ENCODE measurements around the gene NELFB. TPM values are rescaled to one million over a fixed set of nuclear protein-coding genes. Genes with fewer than 3 reads are reported as not detected.

Gene NELFB
- total and polyA plus RNA-seq, 9 of the 15 experiments (the other 6 are each of a cell fraction or from before 2014, with no cell fraction given), result 0.24 to 84.0 (median 29.7) TPM

- TF ChIP-seq, protein P1, sequence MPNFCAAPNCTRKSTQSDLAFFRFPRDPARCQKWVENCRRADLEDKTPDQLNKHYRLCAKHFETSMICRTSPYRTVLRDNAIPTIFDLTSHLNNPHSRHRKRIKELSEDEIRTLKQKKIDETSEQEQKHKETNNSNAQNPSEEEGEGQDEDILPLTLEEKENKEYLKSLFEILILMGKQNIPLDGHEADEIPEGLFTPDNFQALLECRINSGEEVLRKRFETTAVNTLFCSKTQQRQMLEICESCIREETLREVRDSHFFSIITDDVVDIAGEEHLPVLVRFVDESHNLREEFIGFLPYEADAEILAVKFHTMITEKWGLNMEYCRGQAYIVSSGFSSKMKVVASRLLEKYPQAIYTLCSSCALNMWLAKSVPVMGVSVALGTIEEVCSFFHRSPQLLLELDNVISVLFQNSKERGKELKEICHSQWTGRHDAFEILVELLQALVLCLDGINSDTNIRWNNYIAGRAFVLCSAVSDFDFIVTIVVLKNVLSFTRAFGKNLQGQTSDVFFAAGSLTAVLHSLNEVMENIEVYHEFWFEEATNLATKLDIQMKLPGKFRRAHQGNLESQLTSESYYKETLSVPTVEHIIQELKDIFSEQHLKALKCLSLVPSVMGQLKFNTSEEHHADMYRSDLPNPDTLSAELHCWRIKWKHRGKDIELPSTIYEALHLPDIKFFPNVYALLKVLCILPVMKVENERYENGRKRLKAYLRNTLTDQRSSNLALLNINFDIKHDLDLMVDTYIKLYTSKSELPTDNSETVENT (CRISPR knock-in tag; IDR thresholded peaks at IDR 0.05), result peak; percentile 42; the same call in 1 of the 2 replicates
- TF ChIP-seq DDX20 (tag; IDR thresholded peaks at IDR 0.05; ENCODE audit: low read depth) (no peak), MGA (IDR thresholded peaks at IDR 0.05) (no peak), SP1 (CRISPR knock-in tag; IDR thresholded peaks at IDR 0.05) (no peak), CREB3L1 (IDR thresholded peaks at IDR 0.05; ENCODE audit: borderline replicate concordance, low read depth) (peak; percentile 1; the same call in 1 of the 2 replicates), ZNF561 (CRISPR knock-in tag; conservative IDR thresholded peaks at IDR 0.05) (no peak), HDAC2 (IDR thresholded peaks at IDR 0.05) (peak; percentile 8; the same call in 1 of the 2 replicates), CEBPG (CRISPR knock-in tag; IDR thresholded peaks at IDR 0.05) (no peak), CEBPG (tag; conservative IDR thresholded peaks at IDR 0.05 in 1 of 2, IDR thresholded peaks at IDR 0.05 in 1 of 2) (no peak), ZNF583 (CRISPR knock-in tag; IDR thresholded peaks at IDR 0.05) (no peak), NCOR1 (IDR thresholded peaks at IDR 0.05) (no peak)
These were observed 39.6 kb downstream of the NELFB start (continued) for GRCh38 chr9:137294681-137295237.
